Body of pancreas (tissue), 4 donors: ENCODE measurements around the gene FANCF. TPM values are rescaled to one million over a fixed set of nuclear protein-coding genes. Genes with fewer than 3 reads are reported as not detected.
"Not testable (repeated sequence)": the region's sequence is repeated elsewhere in the genome, so short reads cannot be mapped to it uniquely, and the experiment has no call there.

Source experiments
- ATAC-seq: fragments of 150-250 bp; one replicate; pipeline ENCODE4 v1.9.1; 2016
- DNase-seq, 4 donors: peaks; one replicate each; pipeline ENCODE4 v3.0.0-alpha.2; 2019
- H3K27ac ChIP-seq, 4 donors: fragments of 200-600 bp; sonication (generic); 1 replicate in 3 of 4; 2 replicates in 1 of 4; pipeline versions ENCODE4 v1.5.1 to v1.6.1; 2016 to 2019; ENCODE audit warnings: mild to moderate bottlenecking in 1 of 4, mixed read lengths in 1 of 4, moderate library complexity in 1 of 4
- H3K27me3 ChIP-seq, 2 donors: fragments of 200-600 bp; sonication (generic); one replicate each; pipeline ENCODE4 v1.6.0; 2016; ENCODE audit warnings: mild to moderate bottlenecking in 1 of 2
- H3K36me3 ChIP-seq, 2 donors: fragments of 200-600 bp; sonication (generic); replicated peaks in 1 of 2; 2 replicates each; pipeline ENCODE4 v1.5.1; 2016; ENCODE audit warnings: low read depth in 2 of 2; ENCODE audit not compliant: insufficient read depth in 1 of 2
- H3K4me1 ChIP-seq: fragments of 200-600 bp; sonication (generic); one replicate; pipeline ENCODE4 v1.6.0; 2016
- H3K4me3 ChIP-seq, 2 donors: fragments of 200-600 bp; sonication (generic); 1 replicate in 1 of 2; 2 replicates in 1 of 2; pipeline ENCODE4 v1.5.1; 2016 to 2019
- H3K9me3 ChIP-seq, 3 donors: fragments of 200-600 bp; sonication (generic); 1 replicate in 2 of 3; 2 replicates in 1 of 3; pipeline ENCODE4 v1.5.1; 2016
- POLR2A ChIP-seq, 3 donors: fragments of 450-650 bp; IDR thresholded peaks; one replicate each; pipeline ENCODE4 v1.6.1; 2016; ENCODE audit warnings: antibody characterized with exemption in 3 of 3, mild to moderate bottlenecking in 2 of 3
- WGBS, 2 donors: methylation state at CpG; one replicate each; pipeline ENCODE4 v1.1.5; 2017; 5-methylcytosine and 5-hydroxymethylcytosine counted together
- intact Hi-C: fragments of 100-400 bp; cut with DNase I; formaldehyde crosslinking; loops from one replicate; pipeline ENCODE4 v1.15.1; 2023
- total RNA-seq, 2 donors: library from RNA; depleted of rRNA; stranded (reverse); fragments of >200 nt; gene quantifications; one replicate each; pipeline ENCODE4 v1.1.0, GENCODE V29; 2016
- TF ChIP-seq, protein P1 (sequence below), 7 experiments: fragments of 450-650 bp in 4 of 7; fragments of 200-600 bp in 3 of 7; sonication (generic) in 3 of 7; IDR thresholded peaks; one replicate each; pipeline ENCODE4 v1.5.1; 2016 to 2019; ENCODE audit warnings: antibody characterized with exemption in 7 of 7

The FANCF gene
- total RNA-seq, 2 donors from 2014 or later: 9.6 to 10.9 TPM

DNA sequence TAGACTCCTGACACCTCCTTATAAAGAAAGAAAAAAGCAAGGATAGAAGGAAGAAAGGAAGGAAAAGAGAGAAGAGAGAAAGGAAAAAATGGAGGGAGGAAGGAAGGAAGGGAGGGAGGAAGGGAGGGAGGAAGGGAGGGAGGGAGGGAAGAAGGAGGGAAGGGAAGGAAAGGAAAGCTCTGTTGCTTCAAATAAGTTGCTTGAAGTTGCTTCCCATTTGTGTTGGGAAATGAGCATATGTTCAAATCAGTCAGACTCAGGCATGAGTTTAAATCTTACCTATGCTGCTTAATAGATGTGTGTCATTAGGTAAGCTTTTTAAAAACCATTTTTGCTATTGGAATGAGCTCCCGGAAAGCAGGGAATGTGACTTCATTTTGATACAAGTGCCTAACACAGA is 34.2 kb upstream of the FANCF start:
- Histone ChIP-seq H3K27ac (no peak overlapping the region), H3K4me1 (no peaks in the 10 kb centered on the region), H3K36me3 (no peaks in the 10 kb centered on the region), H3K9me3 (no peaks in the 10 kb centered on the region), H3K27me3 (no peaks in the 10 kb centered on the region), H3K4me3 (no peak overlapping the region)
- TF ChIP-seq POLR2A (IDR thresholded peaks at IDR 0.05): no peak
- TF ChIP-seq, protein P1, sequence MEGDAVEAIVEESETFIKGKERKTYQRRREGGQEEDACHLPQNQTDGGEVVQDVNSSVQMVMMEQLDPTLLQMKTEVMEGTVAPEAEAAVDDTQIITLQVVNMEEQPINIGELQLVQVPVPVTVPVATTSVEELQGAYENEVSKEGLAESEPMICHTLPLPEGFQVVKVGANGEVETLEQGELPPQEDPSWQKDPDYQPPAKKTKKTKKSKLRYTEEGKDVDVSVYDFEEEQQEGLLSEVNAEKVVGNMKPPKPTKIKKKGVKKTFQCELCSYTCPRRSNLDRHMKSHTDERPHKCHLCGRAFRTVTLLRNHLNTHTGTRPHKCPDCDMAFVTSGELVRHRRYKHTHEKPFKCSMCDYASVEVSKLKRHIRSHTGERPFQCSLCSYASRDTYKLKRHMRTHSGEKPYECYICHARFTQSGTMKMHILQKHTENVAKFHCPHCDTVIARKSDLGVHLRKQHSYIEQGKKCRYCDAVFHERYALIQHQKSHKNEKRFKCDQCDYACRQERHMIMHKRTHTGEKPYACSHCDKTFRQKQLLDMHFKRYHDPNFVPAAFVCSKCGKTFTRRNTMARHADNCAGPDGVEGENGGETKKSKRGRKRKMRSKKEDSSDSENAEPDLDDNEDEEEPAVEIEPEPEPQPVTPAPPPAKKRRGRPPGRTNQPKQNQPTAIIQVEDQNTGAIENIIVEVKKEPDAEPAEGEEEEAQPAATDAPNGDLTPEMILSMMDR (IDR thresholded peaks at IDR 0.05): no peak
- DNase-seq (no peak), ATAC-seq (no peak)
- intact Hi-C loops: no loop called here
- 71 to 83% methylated on average over 1 of the region's 1 CpG for WGBS, 2 donors

- H3K4me1 ChIP-seq: no peaks in the 10 kb centered on the region
- no peak for TF ChIP-seq POLR2A (IDR thresholded peaks at IDR 0.05)
- TF ChIP-seq, protein P1 (IDR thresholded peaks at IDR 0.05): no peak
- H3K27me3 ChIP-seq: no peaks in the 10 kb centered on the region
- no peak for ATAC-seq
- no peak overlapping the region for H3K27ac ChIP-seq
- H3K9me3 ChIP-seq: no peaks in the 10 kb centered on the region
- WGBS, 2 donors: 60 to 80% methylated on average over 1 of the region's 1 CpG
- DNase-seq: no peak
- intact Hi-C loops: no loop called here
- H3K4me3 ChIP-seq: no peak overlapping the region
- no peaks in the 10 kb centered on the region for H3K36me3 ChIP-seq
Measured at GRCh38 chr11:22657101-22657694, 31.6 kb upstream of the FANCF start.

DNA sequence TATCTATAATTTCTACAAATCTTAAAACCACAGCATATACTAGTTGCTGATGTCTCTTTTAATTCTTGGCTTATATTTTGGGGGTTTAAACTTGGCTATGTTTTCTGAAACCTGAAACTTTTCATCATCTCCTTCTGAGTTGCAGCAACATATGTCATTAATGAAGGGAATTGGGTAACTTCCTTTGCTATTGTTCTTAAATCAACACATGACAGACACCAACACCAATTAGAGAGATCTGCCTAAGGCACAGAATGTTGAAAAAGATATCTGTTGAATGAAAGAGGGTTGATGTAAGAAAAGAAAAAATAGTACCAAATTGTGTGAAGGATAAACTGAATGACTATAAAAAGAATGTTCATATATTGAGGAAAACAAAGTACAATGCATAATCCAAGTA is 30.5 kb upstream of the FANCF start:
- Histone ChIP-seq H3K27me3 (no peaks in the 10 kb centered on the region), H3K9me3 (no peaks in the 10 kb centered on the region), H3K4me1 (no peaks in the 10 kb centered on the region), H3K27ac (no peak overlapping the region), H3K36me3 (no peaks in the 10 kb centered on the region), H3K4me3 (no peak overlapping the region)
- TF ChIP-seq, protein P1 (IDR thresholded peaks at IDR 0.05): no peak
- TF ChIP-seq POLR2A (IDR thresholded peaks at IDR 0.05): no peak
- no peak for ATAC-seq
- intact Hi-C loops: no loop called here
- DNase-seq: no peak

DNA sequence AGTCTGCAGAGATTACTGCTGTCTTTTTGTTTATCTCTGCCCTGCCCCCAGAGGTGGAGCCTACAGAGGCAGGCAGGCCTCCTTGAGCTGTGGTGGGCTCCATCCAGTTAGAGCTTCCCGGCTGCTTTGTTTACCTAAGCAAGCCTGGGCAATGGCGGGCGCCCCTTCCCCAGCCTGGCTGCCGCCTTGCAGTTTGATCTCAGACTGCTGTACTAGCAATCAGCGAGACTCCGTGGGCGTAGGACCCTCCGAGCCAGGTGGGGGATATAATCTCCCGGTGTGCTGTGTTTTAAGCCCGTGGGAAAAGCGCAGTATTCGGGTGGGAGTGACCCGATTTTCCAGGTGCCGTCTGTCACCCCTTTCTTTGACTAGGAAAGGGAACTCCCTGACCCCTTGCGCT is 26.7 kb upstream of the FANCF start:
- H3K27me3 ChIP-seq, H3K4me3 ChIP-seq, H3K27ac ChIP-seq, intact Hi-C loops, DNase-seq, H3K36me3 ChIP-seq, ATAC-seq, H3K9me3 ChIP-seq, H3K4me1 ChIP-seq: not testable (repeated sequence)
- WGBS, 2 donors: 84 to 93% methylated on average over 10 to 15 of the region's 15 CpGs

GRCh38 chr11:22641559-22641958 is 15.9 kb upstream of the FANCF start:
- no peak for ATAC-seq

More at GRCh38 chr11:22641559-22641958, 15.9 kb upstream of the FANCF start:
- H3K27ac ChIP-seq: no peak overlapping the region
- no peak overlapping the region for H3K4me3 ChIP-seq
- H3K4me1 ChIP-seq: no peaks in the 10 kb centered on the region
- H3K36me3 ChIP-seq: no peaks in the 10 kb centered on the region
- DNase-seq: no peak
- TF ChIP-seq, protein P1 (IDR thresholded peaks at IDR 0.05): no peak
- TF ChIP-seq POLR2A (IDR thresholded peaks at IDR 0.05): no peak
- intact Hi-C loops: no loop called here
- no peaks in the 10 kb centered on the region for H3K27me3 ChIP-seq
- no peaks in the 10 kb centered on the region for H3K9me3 ChIP-seq
